GM21360 (cell line): ENCODE results near the gene SULT1A2.
"Not testable (repeated sequence)": the region's sequence is repeated elsewhere in the genome, so short reads cannot be mapped to it uniquely, and the experiment has no call there.

Experiments used
- ATAC-seq: cut with Tn5 transposase; IDR thresholded peaks from one replicate; pipeline ENCODE4 v1.9.1; 2021; ENCODE audit warnings: mild to moderate bottlenecking, moderate library complexity; ENCODE audit not compliant: unreplicated experiment

Gene SULT1A2

GRCh38 chr16:28596840-28597691 lies at the start of gene SULT1A2:
TSS of gene SULT1A2 (minus strand) at chr16:28597050. CDS start at chr16:28595930, 1,120 bp downstream.
- no peak for ATAC-seq

- ATAC-seq: not testable (repeated sequence)
Observed at GRCh38 chr16:28639959-28640358, 43.1 kb upstream of the SULT1A2 start.

- not testable (repeated sequence) for ATAC-seq
Observed at GRCh38 chr16:28638359-28638758, 41.5 kb upstream of the SULT1A2 start.

- ATAC-seq: not testable (repeated sequence)
Observed at GRCh38 chr16:28637765-28638164, 40.9 kb upstream of the SULT1A2 start, which contains the start of gene NPIPB8. TSS of gene NPIPB8 (plus strand) at chr16:28638065. CDS start at chr16:28638361, 296 bp downstream.

- not testable (repeated sequence) for ATAC-seq
Observed at GRCh38 chr16:28636093-28636823, 39.4 kb upstream of the SULT1A2 start.

- ATAC-seq: not testable (repeated sequence)
Observed at GRCh38 chr16:28630905-28631304, 34.1 kb upstream of the SULT1A2 start.

- ATAC-seq: no peak
Observed at GRCh38 chr16:28623172-28623711, 26.4 kb upstream of the SULT1A2 start.

GRCh38 chr16:28622532-28623171 lies 25.8 kb upstream of the SULT1A2 start:
- not testable (repeated sequence) for ATAC-seq

- ATAC-seq: no peak
Observed at GRCh38 chr16:28621481-28622155, 24.8 kb upstream of the SULT1A2 start.

GRCh38 chr16:28620316-28620715 lies 23.5 kb upstream of the SULT1A2 start:
- ATAC-seq: not testable (repeated sequence)

- ATAC-seq: no peak
Observed at GRCh38 chr16:28617874-28618273, 21.0 kb upstream of the SULT1A2 start.

- ATAC-seq: no peak
Observed at GRCh38 chr16:28616636-28617035, 19.8 kb upstream of the SULT1A2 start.

GRCh38 chr16:28616224-28616577 lies 19.4 kb upstream of the SULT1A2 start:
- ATAC-seq: not testable (repeated sequence)

- ATAC-seq: not testable (repeated sequence)
Observed at GRCh38 chr16:28615486-28616223, 18.8 kb upstream of the SULT1A2 start.

- not testable (repeated sequence) for ATAC-seq
Observed at GRCh38 chr16:28614561-28614960, 17.7 kb upstream of the SULT1A2 start.

GRCh38 chr16:28613912-28614311 lies 17.1 kb upstream of the SULT1A2 start:
- not testable (repeated sequence) for ATAC-seq

GRCh38 chr16:28612359-28613280 lies 15.8 kb upstream of the SULT1A2 start:
- not testable (repeated sequence) for ATAC-seq

GRCh38 chr16:28610595-28611191 lies 13.8 kb upstream of the SULT1A2 start:
- ATAC-seq: no peak
